ENCODE data around the gene GPC1. TPM values are rescaled to one million over a fixed set of nuclear protein-coding genes. Genes with fewer than 3 reads are reported as not detected.

Gene GPC1
- total and polyA plus RNA-seq, 2 donors (not counting 3 experiments of a cell fraction or from before 2014, with no cell fraction given): 9.6 to 31.1 TPM

GRCh38 chr2:240418311-240418710 is 17.2 kb upstream of the GPC1 start:
- no peak overlapping the region for H2AFZ ChIP-seq (ENCODE audit: low read depth, low read length)
- DNase-seq (ENCODE audit: low read depth, low spot score) (no peak), FAIRE-seq (no peak)
- no peak overlapping the region for H3K4me3 ChIP-seq (replicated peaks in 1 of 3; ENCODE audit: insufficient read depth in 1 of 3, low read depth in 1 of 3, low read length in 3 of 3)
- H4K20me1 ChIP-seq (replicated peaks; ENCODE audit: control insufficient read depth, extremely low read depth, insufficient read depth, low read length): no peaks in the 10 kb centered on the region
- no peaks in the 10 kb centered on the region for H3K4me1 ChIP-seq (ENCODE audit: control insufficient read depth, extremely low read depth, insufficient read depth, low read length)
- no peaks in the 10 kb centered on the region for H3K9me1 ChIP-seq (replicated peaks; ENCODE audit: control insufficient read depth, extremely low read depth, insufficient read depth, low read length)
- no peak overlapping the region for H3K27ac ChIP-seq (ENCODE audit: insufficient read depth, low read depth, low read length)
- BruUV-seq (replicated peaks): no TSS peak
- TF ChIP-seq JUN (IDR thresholded peaks at IDR 0.05; ENCODE audit: borderline replicate concordance, insufficient read depth, insufficient read length, low read depth) (no peak), POLR2AphosphoS5 (IDR thresholded peaks at IDR 0.05; ENCODE audit: insufficient read depth, low read depth, low read length) (no peak), MYC (IDR thresholded peaks at IDR 0.05; ENCODE audit: low read depth, low read length) (no peak), CTCF (IDR thresholded peaks at IDR 0.05; ENCODE audit: extremely low read depth in 1 of 2, insufficient read depth in 1 of 2, low read depth in 1 of 2, low read length in 2 of 2) (no peak)
- H3K27me3 ChIP-seq (ENCODE audit: control insufficient read depth in 2 of 2, insufficient read depth in 2 of 2, low read length in 2 of 2): no peaks in the 10 kb centered on the region
- H3K9me3 ChIP-seq (replicated peaks; ENCODE audit: control insufficient read depth, insufficient read depth, low read length): no peaks in the 10 kb centered on the region
- no peaks in the 10 kb centered on the region for H3K79me2 ChIP-seq (ENCODE audit: control insufficient read depth, insufficient read depth, low read length)
- no peak overlapping the region for H3K4me2 ChIP-seq (ENCODE audit: insufficient read depth, low read length)
- ChIA-PET POLR2A (no interaction called here), CTCF (no interaction called here)
- no peaks in the 10 kb centered on the region for H3K36me3 ChIP-seq (ENCODE audit: control insufficient read depth in 2 of 2, extremely low read depth in 1 of 2, insufficient read depth in 2 of 2, low read length in 2 of 2)
- intact Hi-C loops (cut with micrococcal nuclease) (no loop called here), dilution Hi-C loops (cut with MboI; ENCODE audit: extremely low pct_ligation_motif_present, low sequenced_read_pairs) (no loop called here)
- H3K9ac ChIP-seq (replicated peaks; ENCODE audit: extremely low read depth, insufficient read depth, low read length): no peak overlapping the region

GRCh38 chr2:240419271-240419670 is 16.2 kb upstream of the GPC1 start:
- BruUV-seq (replicated peaks): no TSS peak
- Histone ChIP-seq H4K20me1 (replicated peaks; ENCODE audit: control insufficient read depth, extremely low read depth, insufficient read depth, low read length) (no peaks in the 10 kb centered on the region), H3K4me1 (ENCODE audit: control insufficient read depth, extremely low read depth, insufficient read depth, low read length) (no peaks in the 10 kb centered on the region), H2AFZ (ENCODE audit: low read depth, low read length) (no peak overlapping the region), H3K9ac (replicated peaks; ENCODE audit: extremely low read depth, insufficient read depth, low read length) (no peak overlapping the region), H3K4me3 (replicated peaks in 1 of 3; ENCODE audit: insufficient read depth in 1 of 3, low read depth in 1 of 3, low read length in 3 of 3) (no peak overlapping the region), H3K9me1 (replicated peaks; ENCODE audit: control insufficient read depth, extremely low read depth, insufficient read depth, low read length) (no peaks in the 10 kb centered on the region), H3K27me3 (ENCODE audit: control insufficient read depth in 2 of 2, insufficient read depth in 2 of 2, low read length in 2 of 2) (no peaks in the 10 kb centered on the region), H3K27ac (ENCODE audit: insufficient read depth, low read depth, low read length) (no peak overlapping the region), H3K36me3 (ENCODE audit: control insufficient read depth in 2 of 2, extremely low read depth in 1 of 2, insufficient read depth in 2 of 2, low read length in 2 of 2) (no peaks in the 10 kb centered on the region), H3K79me2 (ENCODE audit: control insufficient read depth, insufficient read depth, low read length) (no peaks in the 10 kb centered on the region), H3K4me2 (ENCODE audit: insufficient read depth, low read length) (no peak overlapping the region), H3K9me3 (replicated peaks; ENCODE audit: control insufficient read depth, insufficient read depth, low read length) (no peaks in the 10 kb centered on the region)
- FAIRE-seq (no peak), DNase-seq (ENCODE audit: low read depth, low spot score) (no peak)
- TF ChIP-seq GATA2 (IDR thresholded peaks at IDR 0.05; ENCODE audit: insufficient read depth, insufficient read length, low read depth, low read length) (no peak), JUN (IDR thresholded peaks at IDR 0.05; ENCODE audit: borderline replicate concordance, insufficient read depth, insufficient read length, low read depth) (no peak), POLR2AphosphoS5 (IDR thresholded peaks at IDR 0.05; ENCODE audit: insufficient read depth, low read depth, low read length) (no peak), POLR2A (IDR thresholded peaks at IDR 0.05; ENCODE audit: low read depth, low read length) (no peak), EZH2 (IDR thresholded peaks at IDR 0.05; ENCODE audit: borderline replicate concordance, low read depth, low read length, severe bottlenecking) (no peak), MAX (IDR thresholded peaks at IDR 0.05; ENCODE audit: insufficient read depth, insufficient read length) (no peak), MYC (IDR thresholded peaks at IDR 0.05; ENCODE audit: low read depth, low read length) (no peak), FOS (IDR thresholded peaks at IDR 0.05; ENCODE audit: borderline replicate concordance, insufficient read depth, low read length) (no peak)
- CTCF ChIA-PET: no interaction called here
- dilution Hi-C loops (cut with MboI; ENCODE audit: extremely low pct_ligation_motif_present, low sequenced_read_pairs) (no loop called here), intact Hi-C loops (cut with micrococcal nuclease) (no loop called here)
- POLR2A ChIA-PET: no interaction called here
